HG02870 (cell line): ENCODE measurements around the gene HCAR3.
"Not testable (repeated sequence)": the region's sequence is repeated elsewhere in the genome, so short reads cannot be mapped to it uniquely, and the experiment has no call there.

Experiments used
- ATAC-seq: cut with Tn5 transposase; IDR thresholded peaks from one replicate; pipeline ENCODE4 v1.9.1; 2021; ENCODE audit warnings: mild to moderate bottlenecking, moderate library complexity; ENCODE audit not compliant: unreplicated experiment

The HCAR3 gene

DNA sequence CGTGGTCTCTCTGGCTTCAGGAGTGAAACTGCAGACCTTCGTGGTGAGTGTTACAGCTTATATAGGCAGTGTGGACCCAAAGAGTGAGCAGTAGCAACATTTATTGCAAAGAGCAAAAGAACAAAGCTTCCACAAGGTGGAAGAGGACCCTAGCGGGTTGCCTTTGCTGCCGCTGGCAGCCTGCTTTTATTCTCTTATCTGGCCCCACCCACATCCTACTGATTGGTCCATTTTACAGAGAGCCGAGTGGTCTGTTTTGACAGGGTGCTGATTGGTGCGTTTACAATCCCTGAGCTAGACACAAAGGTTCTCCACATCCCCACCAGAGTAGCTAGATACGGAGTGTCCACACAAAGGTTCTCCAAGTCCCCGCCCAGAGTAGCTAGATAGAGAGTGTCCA is 40.6 kb downstream of the HCAR3 start:
- ATAC-seq: not testable (repeated sequence)

- ATAC-seq: no peak
These were observed 44.1 kb downstream of the HCAR3 start for GRCh38 chr12:122672515-122672914.

DNA sequence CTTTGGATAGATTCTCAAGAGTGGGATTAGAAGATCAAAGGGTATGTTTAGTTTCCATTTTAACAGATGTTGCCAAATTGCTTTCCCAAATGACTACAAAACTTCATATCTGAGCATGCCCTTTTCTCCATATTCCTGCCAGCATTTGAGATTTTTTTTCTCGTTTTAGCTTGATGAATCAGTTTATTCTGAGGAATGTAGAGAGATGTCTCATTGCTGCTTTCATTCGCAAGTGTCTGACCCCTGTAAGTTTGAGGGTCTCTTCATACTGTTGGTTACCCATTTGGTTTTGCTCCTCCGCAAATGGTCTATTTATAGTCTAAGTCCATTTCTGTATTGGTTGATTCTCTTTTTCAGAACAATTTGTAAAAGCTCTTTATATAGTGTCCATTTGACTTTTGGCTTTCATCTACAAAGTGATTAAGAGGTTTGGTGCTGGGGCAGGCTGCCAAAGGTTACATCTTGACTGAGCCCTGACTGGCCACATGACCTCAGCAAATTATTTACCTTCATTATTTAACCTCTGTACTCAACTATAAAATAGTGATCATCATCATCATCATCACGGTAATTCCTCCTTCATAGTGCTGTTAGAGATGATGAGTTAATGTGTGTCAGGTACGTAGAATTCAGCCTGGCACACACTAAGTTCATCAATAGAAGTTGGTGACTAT is 47.1 kb downstream of the HCAR3 start:
- ATAC-seq: no peak

GRCh38 chr12:122668268-122668667 is 48.3 kb downstream of the HCAR3 start:
- no peak for ATAC-seq

- ATAC-seq: no peak
These were observed 50.9 kb downstream of the HCAR3 start for GRCh38 chr12:122665759-122666158.

DNA sequence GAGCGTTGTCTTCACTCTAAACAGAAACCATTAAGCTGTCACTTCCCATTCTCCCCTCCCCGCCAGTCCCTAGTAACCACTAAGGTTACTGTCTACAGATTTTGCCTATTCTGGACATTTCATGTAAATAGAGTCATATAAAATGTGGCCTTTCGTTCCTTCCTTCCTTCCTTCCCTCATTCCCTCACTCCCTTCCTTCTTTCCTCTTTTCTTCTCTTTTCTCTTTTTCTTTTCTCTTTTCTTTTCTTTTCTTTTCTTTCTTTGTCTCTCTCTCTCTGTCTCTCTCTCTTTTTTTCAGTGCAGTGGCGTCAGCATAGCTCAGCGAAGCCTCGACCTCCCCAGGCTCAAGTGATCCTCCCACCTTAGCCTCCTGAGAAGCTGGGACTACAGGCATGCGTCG is 51.3 kb downstream of the HCAR3 start:
- no peak for ATAC-seq
